ENCODE results near the gene CD84.
"Not testable (repeated sequence)": the region's sequence is repeated elsewhere in the genome, so short reads cannot be mapped to it uniquely, and the experiment has no call there.

The CD84 gene

DNA sequence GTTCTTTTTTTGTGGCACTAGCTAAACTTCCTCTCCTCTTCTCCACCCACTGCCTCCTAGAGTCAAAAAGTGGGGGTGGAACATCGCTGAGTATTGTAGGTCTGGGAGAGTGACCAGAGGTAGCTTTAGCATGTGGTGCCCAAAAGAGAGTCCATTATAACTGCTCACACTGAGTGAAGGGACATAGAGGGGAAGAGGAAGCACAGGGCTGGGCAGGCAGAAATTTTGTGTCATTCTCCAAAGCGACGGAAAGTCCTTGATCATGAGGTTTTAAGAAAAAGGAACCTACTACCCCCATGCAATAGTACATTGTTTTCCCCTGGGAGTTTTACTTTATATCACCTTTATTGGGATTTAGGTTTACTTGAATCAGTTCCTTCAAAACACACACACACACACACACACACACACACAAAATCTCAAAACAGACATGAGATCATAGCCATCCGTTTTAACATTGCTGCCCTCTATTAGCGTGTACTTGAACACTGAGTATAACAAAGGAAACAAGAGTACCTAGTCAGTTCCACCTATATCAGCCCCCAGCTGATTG lies 4.1 kb downstream of the CD84 start:
- in situ Hi-C loops (cut with MboI; ENCODE audit: low sequenced_read_pairs): no loop called here

DNA sequence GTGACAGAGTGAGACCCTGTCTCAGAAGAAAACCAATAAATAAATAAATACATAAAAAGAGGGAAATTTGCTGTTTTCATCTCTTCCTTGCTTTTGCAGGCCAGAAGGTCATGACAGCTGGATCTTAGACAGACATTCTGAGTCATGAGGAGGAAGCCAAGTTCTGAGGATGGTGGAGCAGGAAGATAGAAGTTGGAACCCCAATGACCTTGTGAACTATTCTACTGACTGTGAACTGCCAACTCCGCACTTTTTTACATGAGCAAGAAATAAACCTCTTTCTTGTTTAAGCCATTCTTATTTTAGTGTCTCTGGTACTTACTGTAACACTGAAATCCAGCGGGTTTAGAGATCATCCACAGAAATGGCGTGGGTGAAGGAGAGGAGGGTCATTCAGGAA lies 8.5 kb downstream of the CD84 start:
- in situ Hi-C loops (cut with MboI; ENCODE audit: low sequenced_read_pairs): no loop called here

DNA sequence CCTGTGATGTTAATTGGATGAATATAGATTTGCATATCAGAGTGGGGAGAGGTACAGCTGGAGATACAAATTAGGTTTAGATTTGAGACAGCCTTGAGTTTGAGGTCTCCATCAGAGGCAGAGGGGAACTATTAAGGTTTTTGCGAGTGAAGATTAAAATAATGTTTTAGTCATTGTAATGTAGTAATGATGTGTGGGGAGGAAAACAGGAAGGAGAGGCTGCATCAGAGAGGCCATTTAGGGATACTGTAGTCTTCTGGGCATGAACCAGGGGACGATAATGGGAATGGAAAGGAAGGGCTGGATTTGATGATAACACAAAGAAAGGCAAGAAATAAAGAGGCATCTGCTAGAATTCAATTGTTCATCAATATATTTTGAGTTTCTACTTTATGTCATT lies 9.5 kb downstream of the CD84 start:
- in situ Hi-C loops (cut with MboI; ENCODE audit: low sequenced_read_pairs): no loop called here

DNA sequence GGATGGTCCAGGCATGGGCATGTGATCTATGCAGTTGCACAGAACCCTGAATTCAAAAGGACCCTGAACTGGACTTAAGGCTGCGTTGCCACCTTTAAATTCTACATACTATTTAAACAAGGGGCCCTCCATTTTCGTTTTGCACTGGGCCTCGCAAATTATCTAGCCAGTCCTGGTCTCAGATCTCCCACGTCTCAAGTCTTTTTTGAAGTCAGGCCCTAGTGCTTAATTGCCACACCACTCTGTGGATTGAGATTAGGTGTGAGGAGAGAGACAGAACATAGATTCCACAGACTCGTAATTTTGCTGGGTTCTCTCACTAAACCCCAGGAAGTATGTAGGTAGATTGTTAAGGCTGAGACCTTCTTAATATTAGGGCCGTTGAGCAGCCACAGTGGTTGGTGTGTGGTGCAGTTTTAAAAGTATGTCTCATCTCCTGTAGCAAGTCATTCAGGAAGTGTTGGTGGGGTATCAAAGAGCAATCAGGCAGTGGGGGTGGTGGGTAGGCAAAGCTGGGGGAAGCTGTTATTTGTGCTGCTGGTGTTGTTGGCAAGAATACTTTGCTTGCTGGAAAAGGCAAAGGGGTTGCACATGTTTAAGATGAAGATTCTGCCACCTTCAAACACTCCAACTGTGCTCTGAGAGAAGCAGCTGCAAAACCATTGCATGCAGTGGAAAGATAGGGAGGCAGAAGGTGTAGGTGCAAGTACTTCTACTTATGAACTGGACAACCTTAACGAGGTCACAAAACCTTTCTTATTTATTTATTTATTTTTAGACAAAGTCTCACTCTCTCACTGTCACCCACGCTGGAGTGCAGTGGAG lies 11.2 kb downstream of the CD84 start:
- in situ Hi-C loops (cut with MboI; ENCODE audit: low sequenced_read_pairs): no loop called here

DNA sequence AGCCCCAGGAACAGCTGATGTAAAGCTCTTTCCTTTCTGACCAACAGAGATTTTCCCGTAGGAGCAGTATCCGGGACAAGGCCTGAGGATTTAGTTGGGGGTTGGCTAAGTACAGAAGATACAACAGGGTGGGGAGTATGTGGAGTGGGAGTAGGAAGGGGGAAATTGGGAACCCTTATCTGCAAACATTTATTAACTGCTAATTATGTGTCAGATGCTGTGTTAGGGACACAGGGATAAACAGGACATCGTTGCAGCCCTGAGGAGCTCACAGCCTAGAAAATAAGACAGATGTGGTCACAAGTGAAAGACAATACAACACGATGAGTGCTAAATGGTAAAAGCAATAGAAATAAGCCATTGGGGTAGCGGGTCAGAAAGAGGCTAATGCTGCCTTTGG lies 12.0 kb downstream of the CD84 start:
- in situ Hi-C loops (cut with MboI; ENCODE audit: low sequenced_read_pairs): no loop called here

DNA sequence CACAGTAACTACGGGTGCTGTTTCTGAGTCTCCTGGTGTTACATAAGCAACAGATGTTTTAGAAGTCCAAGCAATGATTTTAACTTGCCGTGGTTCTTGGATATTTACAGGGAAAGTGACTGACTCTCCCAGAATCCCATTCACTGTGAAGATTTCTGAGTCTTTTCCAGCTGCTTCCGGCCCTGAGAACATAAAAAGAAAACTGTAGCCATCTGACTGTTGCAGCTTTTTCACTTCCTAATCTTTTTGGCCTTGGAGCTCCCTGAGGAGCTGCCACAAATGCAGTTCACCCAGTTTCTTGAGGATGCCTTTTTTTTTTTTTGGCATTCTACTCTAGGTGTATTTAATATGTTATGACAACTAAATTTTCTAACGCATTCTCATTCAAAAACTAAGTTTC lies 13.7 kb downstream of the CD84 start:
- in situ Hi-C loops (cut with MboI; ENCODE audit: low sequenced_read_pairs): no loop called here

DNA sequence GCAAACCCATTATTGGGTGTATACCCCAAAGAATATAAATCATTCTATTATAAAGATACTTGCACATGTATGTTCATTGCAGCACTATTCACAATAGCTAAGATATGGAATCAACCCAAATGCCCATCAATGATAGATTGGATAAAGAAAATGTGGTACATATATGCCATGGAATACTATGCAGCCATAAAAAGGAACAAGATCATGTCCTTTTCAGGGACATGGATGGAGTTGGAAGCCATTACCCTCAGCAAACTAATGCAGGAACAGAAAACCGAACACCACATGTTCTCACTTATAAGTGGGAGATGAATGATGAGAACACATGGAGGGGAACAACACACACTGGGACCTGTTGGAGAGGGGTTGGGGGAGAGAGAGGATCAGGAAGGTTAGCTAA lies 16.1 kb downstream of the CD84 start:
- in situ Hi-C loops (cut with MboI; ENCODE audit: low sequenced_read_pairs): not testable (repeated sequence)

DNA sequence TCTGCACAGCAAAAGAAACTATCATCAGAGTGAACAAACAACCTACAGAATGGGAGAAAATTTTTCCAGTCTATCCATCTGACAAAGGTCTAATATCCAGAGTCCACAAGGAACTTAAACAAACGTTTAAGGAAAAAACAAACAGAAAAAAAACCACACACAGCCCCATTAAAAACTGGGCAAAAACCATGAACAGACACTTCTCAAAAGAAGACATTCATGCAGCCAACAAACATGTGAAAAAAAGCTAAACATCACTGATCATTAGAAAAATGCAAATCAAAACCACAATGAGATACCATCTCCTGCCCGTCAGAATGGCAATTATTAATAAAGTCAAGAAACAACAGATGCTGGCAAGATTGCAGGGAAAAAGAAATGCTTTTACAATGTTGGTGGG lies 16.6 kb downstream of the CD84 start:
- in situ Hi-C loops (cut with MboI; ENCODE audit: low sequenced_read_pairs): not testable (repeated sequence)

DNA sequence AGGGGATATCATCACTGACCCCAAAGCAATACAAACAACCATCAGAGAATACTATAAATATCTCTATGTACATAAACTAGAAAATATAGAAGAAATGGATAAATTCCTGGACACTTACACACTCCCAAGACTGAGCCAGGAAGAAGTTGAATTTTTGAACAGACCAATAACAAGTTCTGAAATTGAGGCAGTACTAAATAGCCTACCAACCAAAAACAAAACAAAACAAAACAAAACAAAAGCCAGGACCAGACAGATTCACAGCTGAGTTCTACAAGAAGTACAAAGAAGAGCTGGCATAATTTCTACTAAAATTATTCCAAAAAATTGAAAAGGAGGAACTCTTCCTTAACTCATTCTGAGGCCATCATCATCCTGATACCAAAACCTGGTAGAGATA lies 18.5 kb downstream of the CD84 start:
- in situ Hi-C loops (cut with MboI; ENCODE audit: low sequenced_read_pairs): no loop called here

DNA sequence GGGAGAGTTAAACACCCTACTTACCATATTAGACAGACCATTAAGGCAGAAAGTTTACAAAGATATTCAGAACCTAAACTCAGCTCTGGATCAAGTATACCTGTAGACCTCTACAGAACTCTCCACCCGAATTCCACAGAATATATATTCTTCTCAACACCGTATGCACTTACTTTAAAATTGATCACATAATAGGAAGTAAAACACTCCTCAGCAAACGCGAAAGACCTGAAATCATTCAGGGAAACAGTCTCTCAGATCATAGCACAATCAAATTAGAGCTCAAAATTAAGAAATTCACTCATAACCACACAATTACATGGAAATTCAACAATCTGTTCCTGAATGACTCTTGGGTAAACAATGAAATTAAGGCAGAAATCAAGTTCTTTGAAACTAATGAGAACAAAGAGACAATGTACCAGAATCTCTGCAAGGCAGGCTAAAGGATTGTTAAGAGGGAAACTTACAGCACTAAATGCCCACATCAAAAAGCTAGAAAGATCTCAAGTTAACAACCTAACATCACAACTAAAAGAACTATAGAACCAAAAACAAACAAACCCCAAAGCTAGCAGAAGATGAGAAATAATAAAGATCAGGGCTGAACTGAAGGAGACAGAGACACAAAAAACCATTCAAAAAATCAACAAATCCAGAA lies 19.1 kb downstream of the CD84 start:
- in situ Hi-C loops (cut with MboI; ENCODE audit: low sequenced_read_pairs): no loop called here

DNA sequence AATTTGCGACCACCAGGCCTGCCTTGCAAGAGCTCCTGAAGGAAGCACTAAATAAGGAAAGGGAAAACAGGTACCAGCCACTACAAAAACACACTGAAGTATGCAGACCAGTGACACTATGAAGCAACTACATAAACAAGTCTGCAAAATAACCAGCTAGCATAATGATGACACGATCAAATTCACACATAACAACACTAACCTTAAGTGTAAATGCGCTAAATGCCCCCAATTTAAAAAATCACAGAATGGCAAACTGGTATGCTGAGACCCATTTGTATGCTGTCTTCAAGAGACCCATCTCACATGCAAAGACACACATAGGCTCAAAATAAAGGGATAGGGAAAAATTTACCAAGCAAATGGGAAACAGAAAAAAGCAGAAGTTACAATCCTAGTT lies 19.9 kb downstream of the CD84 start:
- in situ Hi-C loops (cut with MboI; ENCODE audit: low sequenced_read_pairs): not testable (repeated sequence)

DNA sequence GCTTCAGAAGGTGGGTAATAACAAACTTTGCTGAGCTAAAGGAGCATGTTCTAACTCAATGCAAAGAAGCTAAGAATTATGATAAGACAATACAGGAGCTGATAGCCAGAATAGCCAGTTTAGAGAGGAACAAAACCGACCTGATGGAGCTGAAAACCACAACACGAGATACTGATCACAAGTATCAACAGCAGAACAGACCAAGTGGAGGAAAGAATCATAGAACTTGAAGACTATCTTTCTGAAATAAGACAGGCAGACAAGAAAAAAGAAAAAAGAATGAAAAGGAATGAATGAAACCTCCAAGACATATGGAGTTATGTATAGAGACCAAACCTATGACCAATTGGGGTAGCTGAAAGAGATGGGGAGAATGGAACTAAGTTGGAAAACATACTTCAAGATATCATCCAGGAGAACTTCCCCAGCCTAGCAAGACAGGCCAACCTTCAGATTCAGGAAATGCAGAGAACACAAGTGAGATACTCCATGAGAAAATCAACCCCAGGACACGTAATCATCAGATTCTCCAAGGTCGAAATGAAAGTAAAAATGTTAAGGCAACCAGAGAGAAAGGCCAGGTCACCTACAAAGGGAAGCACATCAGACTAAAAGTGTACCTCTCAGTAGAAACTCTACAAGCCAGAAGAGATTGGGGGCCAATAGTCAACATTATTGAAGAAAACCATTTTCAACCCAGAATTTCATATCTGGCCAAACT lies 20.5 kb downstream of the CD84 start:
- in situ Hi-C loops (cut with MboI; ENCODE audit: low sequenced_read_pairs): no loop called here

DNA sequence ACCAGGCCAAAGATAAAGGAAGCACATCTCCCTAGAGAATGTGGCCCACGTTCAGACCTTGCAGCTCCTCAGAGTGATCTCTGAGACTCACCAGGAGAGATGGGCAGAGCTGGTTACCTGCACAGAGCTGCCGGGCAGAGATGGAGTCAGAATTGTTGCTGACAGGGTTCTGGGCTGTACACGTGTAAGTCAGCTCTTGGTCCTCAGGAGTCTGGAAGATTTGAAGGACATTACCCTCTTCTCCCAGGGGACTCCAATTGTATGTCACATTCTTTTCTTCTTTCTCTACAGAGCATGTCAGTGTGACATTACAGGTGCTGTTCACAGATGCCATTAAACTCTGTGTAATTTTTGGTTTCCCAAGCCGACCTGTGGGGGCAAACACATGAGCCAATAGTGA lies 25.5 kb downstream of the CD84 start:
- in situ Hi-C loops (cut with MboI; ENCODE audit: low sequenced_read_pairs): no loop called here

DNA sequence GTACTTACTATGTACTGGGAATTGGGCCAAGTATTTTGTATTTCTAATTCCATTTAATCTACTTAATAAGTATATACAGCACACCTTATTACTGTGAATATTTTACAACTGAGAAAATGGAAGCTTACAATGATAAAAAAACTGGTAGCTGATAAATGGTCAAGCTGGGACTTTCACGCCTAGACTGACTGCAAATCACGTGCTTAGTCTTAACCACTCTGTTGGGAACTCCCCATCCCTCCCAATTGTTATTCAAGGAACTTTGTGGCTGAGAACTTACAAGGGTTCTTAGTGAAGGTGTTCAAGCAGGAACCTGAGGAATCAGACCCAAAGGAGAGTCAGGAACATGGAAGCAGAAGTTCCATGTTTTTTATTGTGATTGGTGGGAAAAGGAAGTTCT lies 26.9 kb downstream of the CD84 start:
- in situ Hi-C loops (cut with MboI; ENCODE audit: low sequenced_read_pairs): no loop called here

DNA sequence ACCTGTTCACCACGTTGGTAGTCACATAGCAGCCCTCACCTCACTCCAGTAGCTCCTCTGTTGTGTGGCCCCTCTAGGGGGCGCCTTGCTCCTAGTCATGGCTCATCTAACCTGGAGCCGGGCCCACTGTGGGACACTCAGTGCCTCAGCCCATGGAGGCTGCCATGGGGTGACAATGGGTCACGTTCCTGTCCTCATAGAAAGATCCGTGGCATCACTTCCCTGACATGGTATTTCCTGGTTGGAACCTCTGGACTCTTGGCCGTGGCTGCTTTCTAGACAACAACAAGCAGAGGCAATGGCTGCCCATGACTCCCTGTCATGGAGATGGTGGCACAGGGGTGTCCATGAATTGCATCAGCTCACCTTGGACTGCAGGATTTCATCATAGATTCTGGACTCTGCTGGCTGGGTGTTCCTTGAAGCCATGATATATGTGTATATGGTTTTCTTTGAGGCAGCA lies 28.7 kb downstream of the CD84 start:
- in situ Hi-C loops (cut with MboI; ENCODE audit: low sequenced_read_pairs): no loop called here

DNA sequence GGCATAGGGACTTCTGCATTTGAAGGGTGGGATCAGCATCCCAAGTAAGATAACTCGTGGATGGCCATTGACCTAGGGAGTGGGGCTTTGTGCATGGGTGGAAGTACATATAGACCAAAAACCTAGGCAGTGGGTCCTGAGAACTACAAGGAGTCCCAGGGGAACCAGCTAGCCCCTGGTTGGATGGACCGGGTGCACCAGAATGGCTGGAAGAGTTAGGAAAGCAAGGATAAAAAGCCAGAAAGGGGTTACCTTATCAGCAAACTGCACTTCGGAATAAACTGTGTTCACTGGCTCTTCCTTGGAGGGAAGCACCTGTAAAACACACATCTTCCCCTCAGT lies 29.7 kb downstream of the CD84 start:
- in situ Hi-C loops (cut with MboI; ENCODE audit: low sequenced_read_pairs): no loop called here

DNA sequence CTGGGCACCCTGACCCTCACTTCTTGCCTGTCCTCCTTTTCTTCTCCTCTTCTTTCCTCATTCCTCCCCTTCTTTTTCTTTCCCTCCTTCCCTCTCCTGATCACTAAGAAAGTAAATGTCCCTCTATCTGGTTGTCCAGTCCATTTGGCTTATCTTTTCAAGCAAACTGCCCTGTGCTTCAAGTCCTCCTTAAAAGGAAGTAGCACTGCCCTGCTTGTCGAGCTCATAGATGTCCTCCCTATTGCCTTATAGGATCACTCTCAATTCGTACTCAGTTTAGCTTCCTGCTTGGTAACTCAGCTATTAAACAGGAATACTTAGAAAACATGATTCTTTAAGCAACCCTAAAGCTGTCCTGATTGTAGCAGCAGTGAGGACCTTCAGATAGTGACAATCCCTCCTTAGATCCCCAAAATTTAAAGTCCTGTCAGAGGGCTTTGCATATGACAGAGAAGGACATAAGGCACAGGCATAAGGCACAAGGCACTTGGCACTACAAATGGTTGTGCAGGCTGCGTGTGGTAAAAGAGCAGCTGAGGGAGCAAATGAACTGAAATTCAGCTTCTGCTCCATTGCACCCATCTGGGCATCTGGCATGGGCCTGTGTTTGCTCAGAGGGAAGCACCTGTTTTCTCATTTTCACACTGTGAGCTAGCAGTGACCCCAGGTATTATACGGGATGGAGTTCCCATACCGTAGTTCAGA lies 30.2 kb downstream of the CD84 start:
- in situ Hi-C loops (cut with MboI; ENCODE audit: low sequenced_read_pairs): no loop called here

DNA sequence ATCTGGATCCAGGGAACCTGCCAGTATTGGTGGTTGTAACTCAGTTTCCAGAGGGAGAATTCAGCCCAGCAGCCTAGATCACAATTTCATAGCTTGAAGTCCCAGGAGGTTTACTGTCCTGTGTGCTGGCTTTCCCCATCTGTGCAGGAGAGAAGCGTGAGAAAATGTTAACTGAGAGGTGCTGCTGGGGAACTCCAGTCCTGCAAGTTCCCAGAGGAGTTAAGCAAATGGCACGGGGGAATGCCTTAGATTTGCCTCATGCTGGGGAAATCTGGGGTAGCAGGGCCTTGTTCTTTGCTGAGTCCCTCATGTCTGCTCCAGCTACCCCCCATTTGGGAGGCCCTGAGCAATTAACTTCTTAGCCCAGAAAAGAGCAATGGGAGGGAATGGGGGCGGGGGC lies 31.1 kb downstream of the CD84 start:
- in situ Hi-C loops (cut with MboI; ENCODE audit: low sequenced_read_pairs): no loop called here

DNA sequence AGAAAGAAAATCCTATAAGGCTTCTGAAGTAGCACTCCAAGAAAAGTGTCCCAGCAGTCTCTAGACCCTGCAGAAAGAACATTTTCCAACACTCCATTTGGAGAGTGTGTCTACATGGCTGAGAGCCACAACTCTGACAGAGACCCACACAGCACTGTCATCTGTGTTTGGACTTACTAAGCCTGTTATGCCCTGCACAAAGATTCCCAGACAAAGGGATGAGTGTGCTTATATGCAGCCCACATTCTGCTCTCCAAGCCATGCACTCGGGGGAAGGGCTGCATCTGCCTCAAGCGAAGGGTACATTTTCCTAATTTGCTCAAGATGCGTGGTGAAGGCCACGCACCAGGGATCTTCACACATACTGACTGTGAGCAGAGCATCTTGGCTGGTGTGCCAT lies 31.9 kb downstream of the CD84 start:
- in situ Hi-C loops (cut with MboI; ENCODE audit: low sequenced_read_pairs): no loop called here

DNA sequence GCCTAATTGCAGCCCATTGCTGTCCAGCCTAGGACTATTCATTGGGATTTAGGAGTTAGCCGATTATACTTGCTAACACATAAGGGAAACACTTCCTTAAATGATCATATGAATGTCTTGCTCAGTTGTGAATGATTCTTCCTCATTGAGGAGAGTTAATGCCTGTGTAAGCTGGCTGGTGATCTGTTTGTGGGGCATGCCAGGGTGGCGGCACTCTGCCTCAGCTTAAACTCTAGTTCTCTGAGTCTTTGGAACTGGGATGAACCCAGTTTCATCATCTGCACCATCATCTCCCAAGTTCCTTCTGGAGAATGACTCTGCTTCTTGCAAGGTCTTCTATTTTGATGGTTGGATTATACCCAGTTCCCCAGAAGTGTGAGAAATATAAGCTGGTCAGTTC lies 32.4 kb downstream of the CD84 start:
- in situ Hi-C loops (cut with MboI; ENCODE audit: low sequenced_read_pairs): no loop called here

DNA sequence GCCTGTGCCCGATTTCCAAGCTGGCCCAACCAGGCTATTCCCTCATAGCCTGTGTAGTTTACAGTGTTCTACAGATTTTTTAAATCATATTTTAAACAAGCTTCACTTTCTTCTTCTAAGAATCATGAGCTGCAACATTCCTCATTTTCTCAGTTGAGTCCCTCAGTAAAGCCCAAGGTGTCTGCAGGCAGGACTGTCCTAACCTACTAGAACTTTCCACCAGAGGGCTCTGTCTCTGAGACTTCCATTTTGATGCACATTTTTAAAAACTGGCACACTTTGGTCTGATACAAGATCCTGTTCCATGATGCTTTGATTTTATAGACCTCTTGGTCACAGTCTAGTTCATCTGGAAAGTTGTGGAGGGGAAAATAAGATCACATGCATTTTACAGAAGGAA lies 34.6 kb downstream of the CD84 start:
- in situ Hi-C loops (cut with MboI; ENCODE audit: low sequenced_read_pairs): no loop called here

All from hTERT RPE-1 (cell line).